Posterior vena cava (tissue), 2 donors: ENCODE results near the gene TCERG1L. TPM values are rescaled to one million over a fixed set of nuclear protein-coding genes. Genes with fewer than 3 reads are reported as not detected.

ENCODE experiments used
- DNase-seq: peaks from one replicate; pipeline ENCODE4 v3.0.0-alpha.2; 2020; ENCODE audit warnings: low spot score
- intact Hi-C, 2 donors: fragments of 100-400 bp; cut with DNase I; formaldehyde crosslinking; loops; one replicate each; pipeline versions ENCODE4 v1.14.1 to v1.14.2; 2022 to 2023
- total RNA-seq, 2 donors: library from RNA; stranded (reverse); fragmentation: NEBNext Ultra II Directional; extraction: Animal tissue kit (Norgen Biotek cat#: 25700); gene quantifications; one replicate each; pipeline ENCODE4 v1.2.1, GENCODE V29; 2021
- donor health status: DM: yes; HTN: yes; CAD: no.
- donor health status: DM: yes; HTN: yes; CAD: no.

Gene TCERG1L
- total RNA-seq, 2 donors from 2014 or later, result not detected

DNA sequence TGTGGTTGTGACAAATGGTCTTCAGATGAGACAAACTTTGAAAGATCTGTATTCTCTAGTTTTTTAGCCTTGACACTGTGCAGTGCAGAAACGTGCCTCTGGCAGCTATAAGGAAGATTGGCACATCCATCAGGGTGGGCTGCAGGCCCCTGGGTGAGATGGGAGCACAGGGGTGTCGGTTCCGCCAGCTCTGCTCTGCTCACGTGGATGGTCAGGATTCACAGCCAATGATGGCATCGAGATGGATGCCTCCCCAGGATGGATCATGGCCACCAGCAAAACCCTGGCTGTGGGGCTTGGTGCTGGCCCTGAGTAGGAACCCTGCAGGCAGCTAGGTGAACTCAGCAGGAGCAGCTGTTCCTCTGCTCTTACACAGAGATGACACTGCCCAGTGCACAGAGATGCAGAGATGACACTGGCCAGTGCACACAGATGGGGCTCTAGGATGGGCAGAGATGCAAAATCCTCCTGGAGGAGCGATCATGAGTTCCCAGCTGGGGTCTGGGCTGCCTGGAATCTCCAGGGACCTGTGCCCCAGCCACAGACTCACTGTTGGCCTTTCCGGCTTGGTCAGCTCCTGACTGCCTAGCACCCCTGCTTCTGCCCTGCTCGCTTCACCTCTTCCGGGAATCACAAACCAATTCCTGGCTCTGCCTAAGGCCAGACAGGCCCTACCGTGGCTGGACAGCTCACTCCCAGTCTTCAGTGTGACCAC, 185.9 kb downstream of the TCERG1L start:
- DNase-seq, result no peak
- intact Hi-C loops, result no loop called here

DNA sequence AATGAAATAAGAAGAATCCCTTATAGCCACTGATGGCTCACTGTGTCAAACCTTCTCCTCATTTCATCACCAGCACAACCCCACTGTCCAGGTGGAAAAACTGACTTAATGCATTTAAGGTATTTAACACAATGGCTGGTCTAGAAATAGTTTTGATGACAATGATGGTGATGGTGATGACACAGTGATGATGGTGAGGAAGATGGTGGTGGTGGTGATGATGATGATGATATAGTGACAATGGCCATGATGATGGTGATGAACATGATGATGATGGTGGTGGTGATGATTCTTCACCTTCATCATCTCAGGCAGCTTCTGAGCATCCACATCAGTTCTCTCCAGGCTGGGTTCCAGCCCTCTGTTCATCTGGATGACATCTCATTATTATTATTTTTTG, 186.6 kb downstream of the TCERG1L start:
- no peak for DNase-seq
- intact Hi-C loops, result no loop called here

- intact Hi-C loops, result no loop called here
- DNase-seq, result no peak
Observed at GRCh38 chr10:131123496-131123895, 188.0 kb downstream of the TCERG1L start.

DNA sequence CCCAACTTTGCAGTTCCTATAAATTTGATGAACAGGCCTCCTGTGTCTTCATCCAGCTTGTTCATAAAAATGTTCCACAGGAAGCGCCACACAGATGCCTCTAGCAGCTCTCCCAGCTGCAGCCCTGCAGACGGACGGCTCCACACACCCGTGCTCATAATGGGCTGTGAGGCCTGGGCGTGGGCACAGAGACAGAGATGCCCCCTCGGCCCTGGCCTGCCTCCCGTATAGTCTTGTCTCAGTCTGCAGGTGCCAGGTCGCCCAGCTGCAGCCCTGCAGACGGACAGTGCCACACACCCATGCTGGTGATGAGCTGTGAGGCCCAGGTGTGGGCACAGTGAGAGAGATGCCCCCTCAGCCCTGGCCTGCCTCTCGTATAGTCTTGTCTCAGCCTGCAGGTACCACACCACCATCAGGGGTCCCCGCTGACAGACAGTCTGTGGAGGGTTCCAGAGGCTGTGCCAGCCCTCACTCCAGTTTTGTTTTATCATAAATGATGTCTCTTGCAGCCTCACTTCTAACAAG, 189.9 kb downstream of the TCERG1L start:
- DNase-seq, result no peak
- intact Hi-C loops, result no loop called here

- intact Hi-C loops, result no loop called here
- DNase-seq, result no peak
Observed at GRCh38 chr10:131119626-131120355, 191.7 kb downstream of the TCERG1L start.

GRCh38 chr10:131117416-131118212, 193.9 kb downstream of the TCERG1L start:
- no peak for DNase-seq
- intact Hi-C loops, result no loop called here

- intact Hi-C loops, result no loop called here
Observed at GRCh38 chr10:131116991-131117375, 194.5 kb downstream of the TCERG1L start.

GRCh38 chr10:131116216-131116990, 195.1 kb downstream of the TCERG1L start:
- intact Hi-C loops, result no loop called here
- DNase-seq, result no peak

More at GRCh38 chr10:131116991-131117375, 194.5 kb downstream of the TCERG1L start:
- DNase-seq, result no peak

DNA sequence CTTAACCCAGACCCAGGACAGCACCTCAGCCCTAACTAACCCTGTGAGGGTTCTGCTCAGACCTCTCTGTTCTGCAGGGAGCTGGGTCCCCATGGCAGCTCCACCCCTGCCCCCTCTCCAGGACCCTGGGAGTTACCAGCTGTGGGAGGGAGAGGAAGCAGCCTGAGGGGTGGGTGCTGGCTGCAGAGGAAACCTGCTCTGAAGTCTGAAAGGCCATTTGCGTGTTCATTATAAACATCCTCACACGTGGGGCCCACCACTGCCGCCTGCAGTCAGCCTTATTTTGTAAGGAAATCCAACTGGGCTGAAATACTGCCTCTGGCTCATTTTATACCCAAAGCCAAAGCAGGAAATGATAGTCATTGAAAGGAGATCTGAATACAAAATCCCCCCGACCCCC, 195.7 kb downstream of the TCERG1L start:
- intact Hi-C loops, result no loop called here
- DNase-seq, result no peak

GRCh38 chr10:131115321-131115720, 196.2 kb downstream of the TCERG1L start:
- intact Hi-C loops, result no loop called here
- DNase-seq, result no peak

GRCh38 chr10:131114846-131115245, 196.7 kb downstream of the TCERG1L start:
- no peak for DNase-seq
- intact Hi-C loops, result no loop called here

DNA sequence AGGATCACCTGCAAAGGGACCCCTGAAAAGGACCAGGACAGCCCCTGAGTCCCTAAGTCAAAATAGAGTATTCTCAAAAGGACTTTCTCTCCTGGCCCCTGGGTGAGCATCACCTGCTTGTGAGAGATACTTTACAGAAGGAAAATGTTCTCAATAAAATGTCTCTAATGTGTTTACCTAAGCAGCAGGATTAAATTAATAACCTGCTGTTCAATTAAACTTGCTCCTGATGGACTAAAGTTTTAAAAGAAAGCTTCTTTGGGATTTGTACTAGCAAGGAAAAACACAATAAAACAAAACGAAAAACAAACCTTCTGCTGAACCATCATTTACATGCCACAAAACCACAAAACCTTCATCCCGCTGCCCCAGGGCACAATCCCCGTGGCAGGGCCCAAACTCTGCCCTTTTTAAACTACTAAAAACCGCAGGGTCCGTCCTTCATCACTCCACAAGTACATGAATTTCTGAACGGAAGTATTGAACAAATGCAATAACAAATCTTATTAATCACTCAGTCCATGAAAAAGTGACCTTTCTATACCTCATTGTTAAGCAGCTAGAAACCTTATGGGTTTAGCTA, 197.7 kb downstream of the TCERG1L start:
- no peak for DNase-seq
- intact Hi-C loops, result no loop called here

DNA sequence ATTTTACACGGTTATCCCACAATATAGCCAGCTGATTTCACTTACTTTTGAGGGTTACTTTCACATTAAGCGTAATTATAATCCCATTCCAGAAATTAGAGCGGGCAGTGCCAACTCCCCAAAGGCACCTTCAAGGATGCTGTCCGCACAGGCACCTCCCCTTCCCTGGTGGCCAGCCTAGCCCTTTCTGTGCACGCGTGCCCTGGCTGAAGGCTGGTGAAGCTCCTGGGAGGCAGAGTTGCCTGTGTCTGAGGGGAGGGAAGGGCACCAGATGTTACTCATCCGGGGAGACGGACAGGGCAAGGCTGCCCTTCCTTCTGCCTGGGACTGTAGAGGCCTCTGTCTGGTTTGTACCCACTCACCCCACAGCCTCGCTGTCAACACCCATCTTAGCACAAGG, 198.4 kb downstream of the TCERG1L start:
- intact Hi-C loops, result no loop called here
- DNase-seq, result no peak

GRCh38 chr10:131112691-131113090, 198.8 kb downstream of the TCERG1L start:
- intact Hi-C loops, result no loop called here
- DNase-seq, result no peak

- DNase-seq, result no peak
Observed at GRCh38 chr10:131111471-131112080, 199.9 kb downstream of the TCERG1L start.

GRCh38 chr10:131111007-131111406, 200.5 kb downstream of the TCERG1L start:
- no peak for DNase-seq
- intact Hi-C loops, result no loop called here

More at GRCh38 chr10:131111471-131112080, 199.9 kb downstream of the TCERG1L start:
- intact Hi-C loops, result no loop called here

- no peak for DNase-seq
- intact Hi-C loops, result no loop called here
Observed at GRCh38 chr10:131110241-131110783, 201.2 kb downstream of the TCERG1L start.

GRCh38 chr10:131109726-131110125, 201.8 kb downstream of the TCERG1L start:
- no peak for DNase-seq
- intact Hi-C loops, result no loop called here
